GM03348 (cell line): ENCODE results near the gene DGKG.

Experiments used
- DNase-seq: peaks from one replicate; pipeline ENCODE4 v3.0.0; 2012; ENCODE audit warnings: low spot score

Gene DGKG

GRCh38 chr3:186171521-186171920, 190.5 kb downstream of the DGKG start:
- no peak for DNase-seq

GRCh38 chr3:186170516-186170915, 191.5 kb downstream of the DGKG start:
- DNase-seq: no peak

DNA sequence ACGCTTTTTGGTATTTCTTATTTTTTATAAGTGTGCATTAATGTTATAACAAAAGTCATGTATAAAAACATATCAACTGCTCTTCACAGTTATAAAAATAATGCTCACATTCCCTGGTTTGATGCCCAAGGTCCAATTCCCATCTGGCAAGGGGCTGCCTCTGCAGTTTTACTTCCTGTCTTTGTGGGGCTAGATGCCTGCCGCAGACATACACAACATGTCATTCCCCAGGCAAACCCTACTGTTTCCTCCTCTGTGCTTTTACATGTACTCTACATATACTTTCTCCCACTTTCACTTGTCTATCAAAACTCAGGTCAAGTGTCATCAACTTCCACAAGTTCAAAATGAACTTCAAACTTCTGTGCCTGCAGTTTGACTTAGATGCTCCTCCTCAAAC, 192.7 kb downstream of the DGKG start:
- no peak for DNase-seq

DNA sequence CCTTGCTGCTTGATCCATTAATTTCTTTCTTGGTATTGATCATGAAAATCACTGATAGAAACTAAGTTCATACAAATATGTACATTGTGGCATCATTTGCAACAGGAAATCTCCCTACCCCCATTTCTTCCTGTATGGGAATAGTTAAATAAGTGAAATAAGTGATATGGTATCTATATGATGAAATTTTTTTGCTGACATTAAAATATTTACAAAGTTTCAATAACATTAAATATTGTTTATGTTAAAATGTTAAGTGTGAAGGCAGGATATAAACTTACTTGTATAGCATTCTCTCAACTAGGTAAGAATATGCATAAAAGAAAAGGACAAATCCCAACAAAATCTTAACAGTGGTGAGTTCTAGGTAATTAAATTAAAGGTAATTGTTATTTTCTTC, 193.1 kb downstream of the DGKG start:
- no peak for DNase-seq

DNA sequence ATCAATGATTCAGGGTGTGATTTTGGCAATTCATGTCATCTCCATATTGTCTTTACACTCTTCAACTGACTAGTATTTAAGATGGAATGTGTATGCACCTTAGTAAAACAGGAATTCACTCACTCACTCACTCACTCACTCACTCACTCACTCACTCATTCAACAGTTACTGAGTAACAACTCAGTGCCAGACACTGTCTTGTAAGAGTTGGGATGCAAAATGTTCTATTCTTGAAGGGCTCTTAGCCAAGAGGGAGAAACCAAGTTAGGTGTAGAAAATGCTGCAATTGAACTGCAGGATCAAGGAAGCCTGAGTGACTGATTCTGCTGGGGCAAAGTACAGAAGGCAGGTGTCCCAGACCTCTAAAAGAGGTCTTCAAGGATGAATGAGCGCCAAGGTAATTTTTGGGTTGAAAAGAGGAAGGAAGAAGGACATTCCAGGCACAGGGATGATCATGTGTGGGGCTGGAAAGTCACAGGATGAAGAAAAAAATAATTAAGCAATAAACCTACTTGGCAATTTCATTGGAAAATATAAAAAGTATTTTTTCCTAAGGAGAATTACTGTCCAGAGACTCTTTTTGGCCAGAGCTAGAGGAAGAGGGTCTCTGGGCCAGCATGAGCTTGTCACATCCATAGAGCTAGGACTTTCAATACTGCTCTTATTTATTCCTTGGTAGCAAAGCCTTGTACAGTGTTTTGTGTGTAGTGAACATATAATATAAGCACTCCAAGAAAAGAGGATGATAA, 194.2 kb downstream of the DGKG start:
- no peak for DNase-seq

DNA sequence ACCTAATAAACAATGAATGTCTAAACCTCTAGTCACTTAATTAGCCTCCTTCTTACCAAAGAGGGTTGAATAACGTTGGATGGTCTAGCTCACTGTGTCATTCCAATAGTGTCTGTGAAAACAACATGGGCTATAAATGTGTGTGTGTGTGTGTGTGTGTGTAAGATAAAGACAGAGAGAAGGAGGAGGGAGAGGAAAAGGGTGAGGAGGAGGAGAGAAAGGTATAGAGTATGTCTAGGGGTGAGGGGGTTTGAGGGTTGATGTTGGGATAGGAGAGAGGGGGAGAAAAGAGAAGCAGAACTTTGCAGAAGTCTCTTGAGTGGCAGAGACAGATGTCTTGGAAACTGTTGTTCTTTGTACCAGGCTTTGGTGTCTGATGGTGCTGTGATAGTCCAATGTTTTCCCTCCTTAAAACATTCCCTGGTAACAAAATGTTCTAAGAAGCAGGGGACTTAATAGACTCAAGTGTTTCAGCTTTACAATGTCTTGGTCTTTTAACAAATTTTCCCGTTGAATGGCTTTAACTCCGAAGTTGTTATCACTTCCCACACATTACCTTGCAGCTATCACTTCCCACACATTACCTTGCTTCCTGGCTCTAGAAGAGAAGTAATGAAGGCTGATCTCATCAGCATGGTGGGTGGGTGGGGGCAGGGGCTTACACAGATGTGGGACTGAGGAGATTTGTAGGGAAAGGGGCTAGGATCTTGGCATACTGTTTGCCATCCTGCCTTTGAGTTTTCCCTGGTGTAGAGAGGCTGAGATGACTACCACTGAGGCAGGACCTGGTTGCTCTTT, 195.3 kb downstream of the DGKG start:
- DNase-seq: no peak

GRCh38 chr3:186166036-186166435, 196.0 kb downstream of the DGKG start:
- no peak for DNase-seq

DNA sequence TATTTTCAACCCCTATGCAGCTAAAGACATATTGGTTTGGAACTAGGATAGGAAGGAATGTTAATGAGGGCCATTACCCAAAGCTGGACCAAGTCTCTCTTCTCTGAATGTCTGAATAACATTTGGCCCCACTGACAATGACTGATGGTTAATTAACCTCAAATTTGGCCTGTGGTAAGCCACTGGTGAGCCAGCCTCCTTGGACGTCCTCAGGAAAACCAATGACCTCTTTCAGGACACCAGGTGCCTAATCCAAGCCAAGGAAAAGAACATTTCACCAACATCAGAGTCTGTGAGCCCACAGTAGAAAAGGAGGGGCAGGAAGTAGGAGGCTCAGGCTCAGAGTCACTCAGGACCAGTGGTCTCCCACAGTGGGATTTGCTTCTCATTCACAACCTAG, 196.7 kb downstream of the DGKG start:
- no peak for DNase-seq

GRCh38 chr3:186164696-186165095, 197.3 kb downstream of the DGKG start:
- DNase-seq: no peak

GRCh38 chr3:186162221-186162620, 199.8 kb downstream of the DGKG start:
- no peak for DNase-seq

GRCh38 chr3:186160691-186161243, 201.3 kb downstream of the DGKG start:
- no peak for DNase-seq

- DNase-seq: no peak
Observed at GRCh38 chr3:186154641-186155040, 207.4 kb downstream of the DGKG start.

DNA sequence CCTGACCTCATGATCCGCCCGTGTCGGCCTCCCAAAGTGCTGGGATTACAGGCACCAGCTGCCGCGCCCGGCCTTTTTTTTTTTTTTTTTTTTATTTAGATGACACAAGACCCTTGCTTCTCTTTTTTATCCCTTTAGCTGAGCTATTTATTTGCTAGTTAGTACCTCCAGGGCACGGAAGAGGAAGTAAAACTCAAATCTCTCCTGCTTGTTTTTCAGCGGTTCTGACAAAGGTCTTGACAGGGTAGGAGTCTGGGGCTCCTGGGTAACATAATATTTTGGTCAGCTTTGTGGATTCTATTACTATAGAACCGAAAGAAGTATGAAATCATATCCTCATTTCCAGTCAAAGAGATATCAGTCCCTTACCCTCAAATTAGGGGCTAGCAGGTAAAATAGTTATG, 209.1 kb downstream of the DGKG start:
- no peak for DNase-seq

- no peak for DNase-seq
Observed at GRCh38 chr3:186152361-186152798, 209.7 kb downstream of the DGKG start.

DNA sequence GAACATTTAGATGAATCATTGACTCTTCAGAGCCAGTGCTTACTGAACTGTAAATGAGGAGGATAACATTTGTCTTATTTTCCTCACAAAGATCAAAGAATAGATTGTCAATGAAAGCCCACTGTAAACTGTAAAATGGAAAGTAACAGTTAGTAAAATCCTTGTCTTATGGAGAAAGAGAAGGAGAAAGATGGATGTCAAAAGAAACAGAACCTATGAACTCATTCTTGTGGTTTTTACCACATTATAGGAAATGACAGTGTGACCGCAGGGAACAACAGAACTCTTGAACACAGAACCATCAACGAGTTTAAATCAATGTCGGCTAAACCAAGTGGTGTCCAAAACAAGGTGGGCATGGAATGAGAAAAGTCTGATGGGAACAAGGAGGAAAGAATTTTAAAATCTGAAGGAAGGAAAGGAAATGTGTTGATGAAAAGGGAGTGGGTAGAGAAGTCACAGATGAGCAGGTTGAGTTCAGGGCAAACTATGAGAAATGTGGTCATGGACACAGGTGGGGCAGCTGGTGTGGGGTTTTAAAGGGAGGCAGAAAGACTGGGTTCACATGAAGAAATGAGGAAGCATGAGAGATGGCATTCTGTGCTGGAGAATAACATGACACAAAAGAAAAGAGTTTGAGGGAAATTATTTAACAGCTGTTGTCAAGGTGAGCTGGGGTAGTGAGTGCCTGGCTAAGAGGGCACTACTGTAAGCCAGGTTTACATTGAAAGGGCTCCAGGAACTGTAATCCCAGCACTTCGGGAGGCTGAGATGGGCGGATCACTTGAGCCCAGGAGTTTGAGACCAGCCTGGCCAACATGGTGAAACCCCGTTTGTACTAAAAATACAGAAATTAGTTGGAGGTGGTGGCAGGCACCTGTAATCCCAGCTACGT, 210.7 kb downstream of the DGKG start:
- no peak for DNase-seq

DNA sequence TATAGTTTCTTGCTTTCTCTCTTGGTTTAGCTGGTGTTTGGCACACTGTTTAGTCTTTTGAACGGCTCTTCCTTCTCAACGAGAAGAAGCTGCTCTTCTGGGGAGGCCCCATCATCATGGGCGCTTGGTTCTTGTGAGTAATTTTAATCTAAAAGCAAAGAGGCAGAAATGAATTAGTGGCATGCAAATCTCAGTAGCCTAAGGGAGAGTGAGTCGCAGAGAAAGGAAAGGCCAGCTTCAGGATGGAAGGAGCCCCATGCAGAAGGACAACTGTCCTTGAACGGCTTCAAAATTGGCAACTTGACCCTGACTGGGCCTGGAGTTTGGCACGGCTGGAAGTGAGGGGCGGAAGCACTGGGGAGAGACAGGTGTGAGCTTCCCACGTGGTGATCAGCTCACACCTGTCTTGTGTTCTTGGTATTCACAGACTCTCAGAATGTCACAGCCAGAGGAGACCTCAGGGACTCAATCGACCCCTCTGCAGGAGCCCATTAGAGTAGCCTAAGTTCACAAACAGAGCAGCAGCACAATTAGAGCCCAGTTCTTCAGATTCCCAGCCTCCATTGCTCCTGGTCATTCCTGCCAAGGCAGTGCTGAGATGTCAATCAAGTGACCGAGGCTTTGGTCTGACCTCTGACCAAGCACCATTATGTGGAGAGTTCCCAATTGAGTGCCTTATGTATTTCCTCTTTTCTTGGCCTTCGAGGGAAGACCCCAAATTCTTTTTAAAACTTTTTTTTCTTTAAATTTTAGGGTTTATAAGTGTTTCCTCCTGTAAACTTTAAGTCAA, 211.8 kb downstream of the DGKG start:
- DNase-seq: no peak

- DNase-seq: no peak
Observed at GRCh38 chr3:186149319-186149960, 212.6 kb downstream of the DGKG start.

- DNase-seq: no peak
Observed at GRCh38 chr3:186144257-186144656, 217.8 kb downstream of the DGKG start.

DNA sequence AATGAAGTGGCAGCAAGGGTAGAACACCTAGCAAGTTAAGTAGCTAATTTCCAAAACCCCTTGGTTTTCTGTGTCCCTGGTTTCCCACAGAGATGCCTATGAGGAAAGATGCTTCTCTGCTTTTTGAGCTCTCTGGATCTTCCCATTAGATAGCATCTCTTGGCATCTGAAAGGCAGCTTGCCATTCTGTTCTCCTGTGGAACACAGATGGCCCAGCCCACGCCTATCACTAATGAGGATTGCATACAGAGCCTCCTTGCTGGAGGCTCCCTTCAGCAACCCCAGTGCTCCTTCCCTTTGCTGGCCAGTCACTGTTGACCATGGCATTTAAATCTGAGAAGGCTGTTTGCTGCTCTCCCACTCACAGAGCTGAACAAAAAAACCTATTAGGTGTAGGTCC, 218.8 kb downstream of the DGKG start:
- no peak for DNase-seq

DNA sequence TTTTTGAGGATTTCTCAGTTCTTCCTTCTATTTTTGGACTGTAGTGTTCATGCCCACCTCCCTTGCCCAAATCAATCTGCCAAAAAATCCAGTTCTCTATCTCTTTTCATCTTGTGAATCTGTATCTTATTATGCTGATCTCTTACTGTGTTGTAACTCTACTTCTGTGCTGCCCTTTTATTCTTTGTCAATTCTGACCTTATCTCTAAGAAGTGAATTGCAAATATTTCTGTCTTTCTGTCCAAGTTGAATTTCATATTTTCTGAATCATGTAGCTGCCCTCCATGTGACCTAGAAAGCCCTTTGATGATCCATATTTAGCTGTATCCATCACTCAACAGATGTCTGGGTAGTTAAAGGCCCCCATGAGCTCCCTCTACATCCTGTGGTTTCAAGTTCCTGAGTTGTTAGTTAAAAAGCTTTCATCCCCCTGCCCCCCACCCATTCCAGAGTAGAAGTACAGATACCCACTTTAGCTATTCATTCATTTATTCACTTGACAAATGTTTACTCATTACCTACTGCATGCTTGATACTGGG, 219.6 kb downstream of the DGKG start:
- no peak for DNase-seq

DNA sequence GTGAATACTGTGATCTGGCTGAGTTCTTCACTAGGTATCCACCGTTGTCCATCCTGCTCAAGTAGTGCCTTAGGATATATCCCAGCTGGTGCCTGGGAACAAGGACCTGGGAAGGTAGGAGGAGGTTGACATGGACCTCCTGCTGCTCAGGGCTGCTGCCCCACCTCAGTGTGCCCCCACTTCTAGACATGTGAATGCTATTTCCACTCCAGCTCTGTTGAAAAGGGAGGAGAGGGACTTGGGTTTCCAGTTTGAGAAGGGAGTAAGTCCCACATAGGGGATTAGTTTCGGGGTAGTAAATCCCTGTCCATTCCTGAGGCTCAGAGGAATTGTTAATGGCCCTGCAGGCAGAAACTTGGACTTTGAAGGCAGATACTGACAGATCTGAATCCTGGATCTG, 220.2 kb downstream of the DGKG start:
- no peak for DNase-seq
